HepG2 (cell line): ENCODE results near the gene SPOPL. TPM values are rescaled to one million over a fixed set of nuclear protein-coding genes. Genes with fewer than 3 reads are reported as not detected.
A peak's percentile ranks its signal among the peaks of the same experiment; 100 is the strongest.

ENCODE experiments used
- ATF1 ChIP-seq: IDR thresholded peaks from 2 replicates; pipeline ENCODE4 v1.6.1; 2016; ENCODE audit warnings: mild to moderate bottlenecking, control low read depth
- ATF7-NPFF ChIP-seq: sonication (generic); formaldehyde crosslinking; IDR thresholded peaks from 2 replicates; pipeline ENCODE4 v1.8.1; 2023; ENCODE audit warnings: mild to moderate bottlenecking, low read depth, missing genetic modification reagents, moderate library complexity
- GLI4 ChIP-seq: sonication (generic); formaldehyde crosslinking; IDR thresholded peaks from 2 replicates; pipeline ENCODE4 v1.5.1; 2020; ENCODE audit warnings: missing genetic modification reagents, mild to moderate bottlenecking, moderate library complexity, borderline replicate concordance
- NFKBIZ ChIP-seq: IDR thresholded peaks from 2 replicates; pipeline ENCODE4 v1.6.1; 2018; ENCODE audit warnings: missing genetic modification reagents, missing compliant biosample characterization
- PHF5A ChIP-seq: IDR thresholded peaks from one replicate; pipeline ENCODE4 v1.6.1; 2018; ENCODE audit warnings: low read depth, missing genetic modification reagents; ENCODE audit not compliant: unreplicated experiment
- RAD21 ChIP-seq: fragments of 450-650 bp; formaldehyde crosslinking; IDR thresholded peaks from 2 replicates; pipeline ENCODE4 v1.5.0; 2020; ENCODE audit warnings: mild to moderate bottlenecking
- RARG ChIP-seq: sonication (generic); formaldehyde crosslinking; IDR thresholded peaks from 2 replicates; pipeline ENCODE4 v1.4.0; 2020; ENCODE audit warnings: low read depth, mild to moderate bottlenecking, missing genetic modification reagents
- SMAD3 ChIP-seq: sonication (generic); formaldehyde crosslinking; IDR thresholded peaks from 2 replicates; pipeline ENCODE4 v1.4.0; 2020; ENCODE audit warnings: missing genetic modification reagents
- SMARCE1 ChIP-seq: fragments of 450-650 bp; IDR thresholded peaks from 2 replicates; pipeline ENCODE4 v1.6.1; 2017; ENCODE audit warnings: borderline replicate concordance
- SRF ChIP-seq: IDR thresholded peaks from 2 replicates; pipeline ENCODE4 v1.6.1; 2011; ENCODE audit warnings: mild to moderate bottlenecking, low read depth, low read length, moderate library complexity
- STAG1 ChIP-seq: sonication (generic); formaldehyde crosslinking; IDR thresholded peaks from 2 replicates; pipeline ENCODE4 v1.4.0; 2020; ENCODE audit warnings: missing genetic modification reagents
- TARDBP ChIP-seq: sonication (generic); formaldehyde crosslinking; IDR thresholded peaks from 2 replicates; pipeline ENCODE4 v1.8.0; 2022; ENCODE audit warnings: mild to moderate bottlenecking, missing genetic modification reagents
- TBX2 ChIP-seq: sonication (generic); formaldehyde crosslinking; IDR thresholded peaks from 2 replicates; pipeline ENCODE4 v1.5.0; 2020; ENCODE audit warnings: missing genetic modification reagents, mild to moderate bottlenecking, borderline replicate concordance
- ZBTB26 ChIP-seq: IDR thresholded peaks from 2 replicates; pipeline ENCODE4 v1.6.1; 2016; ENCODE audit warnings: missing compliant biosample characterization, missing genetic modification reagents, borderline replicate concordance
- ZNF180 ChIP-seq: sonication (generic); formaldehyde crosslinking; IDR thresholded peaks from 2 replicates; pipeline ENCODE4 v1.4.0; 2020; ENCODE audit warnings: low read depth, missing genetic modification reagents, borderline replicate concordance
- ZNF501 ChIP-seq: sonication (generic); formaldehyde crosslinking; IDR thresholded peaks from 2 replicates; pipeline ENCODE4 v1.5.1; 2020; ENCODE audit warnings: mild to moderate bottlenecking, moderate library complexity, missing genetic modification reagents
- ZNF563 ChIP-seq: sonication (generic); formaldehyde crosslinking; IDR thresholded peaks from 2 replicates; pipeline ENCODE4 v1.8.0; 2022; ENCODE audit warnings: mild to moderate bottlenecking, moderate library complexity, missing genetic modification reagents
- ZSCAN29 ChIP-seq: sonication (generic); formaldehyde crosslinking; conservative IDR thresholded peaks from 2 replicates; pipeline ENCODE4 v1.4.0; 2020; ENCODE audit warnings: mild to moderate bottlenecking, missing genetic modification reagents
- ZSCAN31 ChIP-seq: sonication (generic); formaldehyde crosslinking; IDR thresholded peaks from 2 replicates; pipeline ENCODE4 v1.5.0; 2020; ENCODE audit warnings: low read depth, mild to moderate bottlenecking, missing genetic modification reagents
- polyA plus RNA-seq, 8 experiments: library from polyadenylated mRNA; depleted of rRNA in 3 of 8; stranded (reverse) in 7 of 8; unstranded in 1 of 8; fragments of >200 nt; fragmentation: Illumina TruSeq in 4 of 8; extraction: Trizol in 4 of 8; gene quantifications; 2 replicates each; pipeline versions ENCODE4 v1.2.1 to v1.2.3, GENCODE V29; 2011 to 2016; ENCODE audit warnings: low read depth in 4 of 8, missing spikeins in 1 of 8, mixed read lengths in 1 of 8; ENCODE audit not compliant: insufficient read depth in 1 of 8
- total RNA-seq, 5 experiments: library from RNA; depleted of rRNA; stranded (reverse); fragments of >200 nt; fragmentation: Illumina TruSeq; extraction: Trizol; gene quantifications; 2 replicates each; pipeline ENCODE4 v1.2.3, GENCODE V29; 2016; ENCODE audit warnings: low read depth in 1 of 5
- TF ChIP-seq, protein P1 (sequence below), 2 experiments: IDR thresholded peaks; 2 replicates each; pipeline ENCODE4 v1.6.1; 2011 to 2012; ENCODE audit warnings: low read length in 2 of 2, borderline replicate concordance in 1 of 2, low read depth in 1 of 2, mild to moderate bottlenecking in 1 of 2, moderate library complexity in 1 of 2
- TF ChIP-seq, protein P2 (sequence below): sonication (generic); formaldehyde crosslinking; IDR thresholded peaks from 2 replicates; pipeline ENCODE4 v1.4.0; 2020; ENCODE audit warnings: missing genetic modification reagents, borderline replicate concordance
- TF ChIP-seq, protein P3 (sequence below): IDR thresholded peaks from 2 replicates; pipeline ENCODE4 v1.6.1; 2016; ENCODE audit warnings: low read depth

SPOPL gene
- total and polyA plus RNA-seq, 2 of the 13 experiments (the other 11 are each of a cell fraction or from before 2014, with no cell fraction given) = 12.6 to 51.6 TPM

DNA sequence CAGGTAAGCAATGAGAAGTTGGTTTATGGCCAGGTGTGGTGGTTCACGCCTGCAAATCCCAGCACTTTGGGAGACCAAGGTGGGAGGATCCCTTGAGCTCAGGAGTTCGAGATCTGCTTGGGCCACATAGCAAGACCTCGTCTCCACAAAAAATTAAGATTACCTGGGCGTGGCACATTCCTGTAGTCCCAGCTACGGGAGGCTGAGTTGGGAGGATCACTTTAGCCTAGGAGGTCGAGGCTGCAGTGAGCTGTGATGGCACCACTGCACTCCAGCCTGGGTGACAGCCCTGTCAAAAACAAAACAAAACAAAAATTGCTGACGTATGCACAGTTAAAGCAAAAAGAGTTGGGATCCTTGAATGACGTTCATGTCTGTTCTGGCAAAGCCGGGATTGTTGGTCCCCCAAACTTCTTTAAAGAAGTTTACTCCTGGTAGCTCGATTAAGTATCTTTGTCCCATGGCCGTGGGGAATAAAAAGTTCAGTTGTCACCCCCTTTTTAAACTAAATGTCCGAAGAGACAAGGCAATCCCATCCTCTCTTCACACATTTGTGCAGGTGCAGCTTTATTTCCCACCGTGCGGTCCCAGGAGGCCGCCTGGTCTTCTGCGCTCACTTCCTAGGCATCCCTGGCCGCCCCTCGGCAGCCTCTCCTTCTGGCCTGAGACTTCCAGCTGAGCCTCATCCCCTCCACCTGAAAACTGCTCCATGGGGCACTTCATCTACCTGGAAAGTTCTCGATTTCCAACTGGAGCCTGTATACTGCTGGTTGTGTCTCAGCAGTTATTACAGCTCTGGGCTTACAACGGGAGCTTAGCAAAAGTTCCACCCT, 762 bp upstream of the SPOPL start (continued):
- TF ChIP-seq, protein P1, sequence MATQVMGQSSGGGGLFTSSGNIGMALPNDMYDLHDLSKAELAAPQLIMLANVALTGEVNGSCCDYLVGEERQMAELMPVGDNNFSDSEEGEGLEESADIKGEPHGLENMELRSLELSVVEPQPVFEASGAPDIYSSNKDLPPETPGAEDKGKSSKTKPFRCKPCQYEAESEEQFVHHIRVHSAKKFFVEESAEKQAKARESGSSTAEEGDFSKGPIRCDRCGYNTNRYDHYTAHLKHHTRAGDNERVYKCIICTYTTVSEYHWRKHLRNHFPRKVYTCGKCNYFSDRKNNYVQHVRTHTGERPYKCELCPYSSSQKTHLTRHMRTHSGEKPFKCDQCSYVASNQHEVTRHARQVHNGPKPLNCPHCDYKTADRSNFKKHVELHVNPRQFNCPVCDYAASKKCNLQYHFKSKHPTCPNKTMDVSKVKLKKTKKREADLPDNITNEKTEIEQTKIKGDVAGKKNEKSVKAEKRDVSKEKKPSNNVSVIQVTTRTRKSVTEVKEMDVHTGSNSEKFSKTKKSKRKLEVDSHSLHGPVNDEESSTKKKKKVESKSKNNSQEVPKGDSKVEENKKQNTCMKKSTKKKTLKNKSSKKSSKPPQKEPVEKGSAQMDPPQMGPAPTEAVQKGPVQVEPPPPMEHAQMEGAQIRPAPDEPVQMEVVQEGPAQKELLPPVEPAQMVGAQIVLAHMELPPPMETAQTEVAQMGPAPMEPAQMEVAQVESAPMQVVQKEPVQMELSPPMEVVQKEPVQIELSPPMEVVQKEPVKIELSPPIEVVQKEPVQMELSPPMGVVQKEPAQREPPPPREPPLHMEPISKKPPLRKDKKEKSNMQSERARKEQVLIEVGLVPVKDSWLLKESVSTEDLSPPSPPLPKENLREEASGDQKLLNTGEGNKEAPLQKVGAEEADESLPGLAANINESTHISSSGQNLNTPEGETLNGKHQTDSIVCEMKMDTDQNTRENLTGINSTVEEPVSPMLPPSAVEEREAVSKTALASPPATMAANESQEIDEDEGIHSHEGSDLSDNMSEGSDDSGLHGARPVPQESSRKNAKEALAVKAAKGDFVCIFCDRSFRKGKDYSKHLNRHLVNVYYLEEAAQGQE (IDR thresholded peaks at IDR 0.05; ENCODE audit: borderline replicate concordance in 1 of 2, low read depth in 1 of 2, low read length in 2 of 2) = no peak
- TF ChIP-seq ZNF563 (CRISPR knock-in tag) (peak; percentile 14; the same call in 1 of the 2 replicates), ZNF501 (CRISPR knock-in tag) (no peak), SMAD3 (CRISPR knock-in tag) (no peak), PHF5A (no peak), ZBTB26 (CRISPR knock-in tag) (no peak), GLI4 (no peak; the same call in 1 of the 2 replicates), ZSCAN29 (CRISPR knock-in tag) (no peak), SMARCE1 (no peak), NFKBIZ (CRISPR knock-in tag) (no peak), ATF7-NPFF (CRISPR knock-in tag) (no peak; the same call in 1 of the 2 replicates), RARG (no peak), ZSCAN31 (CRISPR knock-in tag) (no peak), TBX2 (no peak), ATF1 (CRISPR knock-in tag) (no peak), TARDBP (no peak; the same call in 1 of the 2 replicates), RAD21 (no peak), ZNF180 (CRISPR knock-in tag) (no peak), SRF (no peak), STAG1 (CRISPR knock-in tag) (no peak)
- TF ChIP-seq, protein P2, sequence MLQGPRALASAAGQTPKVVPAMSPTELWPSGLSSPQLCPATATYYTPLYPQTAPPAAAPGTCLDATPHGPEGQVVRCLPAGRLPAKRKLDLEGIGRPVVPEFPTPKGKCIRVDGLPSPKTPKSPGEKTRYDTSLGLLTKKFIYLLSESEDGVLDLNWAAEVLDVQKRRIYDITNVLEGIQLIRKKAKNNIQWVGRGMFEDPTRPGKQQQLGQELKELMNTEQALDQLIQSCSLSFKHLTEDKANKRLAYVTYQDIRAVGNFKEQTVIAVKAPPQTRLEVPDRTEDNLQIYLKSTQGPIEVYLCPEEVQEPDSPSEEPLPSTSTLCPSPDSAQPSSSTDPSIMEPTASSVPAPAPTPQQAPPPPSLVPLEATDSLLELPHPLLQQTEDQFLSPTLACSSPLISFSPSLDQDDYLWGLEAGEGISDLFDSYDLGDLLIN = no peak
- TF ChIP-seq, protein P3, sequence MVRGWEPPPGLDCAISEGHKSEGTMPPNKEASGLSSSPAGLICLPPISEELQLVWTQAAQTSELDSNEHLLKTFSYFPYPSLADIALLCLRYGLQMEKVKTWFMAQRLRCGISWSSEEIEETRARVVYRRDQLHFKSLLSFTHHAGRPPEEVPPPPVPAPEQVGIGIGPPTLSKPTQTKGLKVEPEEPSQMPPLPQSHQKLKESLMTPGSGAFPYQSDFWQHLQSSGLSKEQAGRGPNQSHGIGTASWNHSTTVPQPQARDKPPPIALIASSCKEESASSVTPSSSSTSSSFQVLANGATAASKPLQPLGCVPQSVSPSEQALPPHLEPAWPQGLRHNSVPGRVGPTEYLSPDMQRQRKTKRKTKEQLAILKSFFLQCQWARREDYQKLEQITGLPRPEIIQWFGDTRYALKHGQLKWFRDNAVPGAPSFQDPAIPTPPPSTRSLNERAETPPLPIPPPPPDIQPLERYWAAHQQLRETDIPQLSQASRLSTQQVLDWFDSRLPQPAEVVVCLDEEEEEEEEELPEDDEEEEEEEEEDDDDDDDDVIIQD (CRISPR knock-in tag) = peak; percentile 14; the same call in 1 of the 2 replicates
